H1 (cell line): ENCODE measurements around the gene C2orf72. TPM values are rescaled to one million over a fixed set of nuclear protein-coding genes. Genes with fewer than 3 reads are reported as not detected.

Source experiments
- BCL11A ChIP-seq, 2 experiments: IDR thresholded peaks; one replicate each; pipeline ENCODE4 v1.6.1; 2011; ENCODE audit warnings: low read depth in 2 of 2, low read length in 2 of 2, mild to moderate bottlenecking in 2 of 2
- BRCA1 ChIP-seq: IDR thresholded peaks from 2 replicates; pipeline ENCODE4 v1.6.1; 2012; ENCODE audit warnings: low read depth, low read length, improper control_type of control experiment
- CBX8 ChIP-seq: fragments of 300-800, 300-1000 bp; sonication (generic); IDR thresholded peaks from 2 replicates; pipeline ENCODE4 v1.7.1; 2016; ENCODE audit warnings: low read depth, low read length, borderline replicate concordance
- CHD7 ChIP-seq: fragments of 300-600 bp; sonication (generic); IDR thresholded peaks from 2 replicates; pipeline ENCODE4 v1.7.1; 2012; ENCODE audit warnings: low read length, moderate library complexity, mild to moderate bottlenecking, inconsistent platforms; ENCODE audit not compliant: insufficient replicate concordance
- RBBP5 ChIP-seq: IDR thresholded peaks from 2 replicates; pipeline ENCODE4 v1.7.1; 2012; ENCODE audit warnings: low read depth, mild to moderate bottlenecking, inconsistent platforms, low read length, moderate library complexity, borderline replicate concordance
- RNF2 ChIP-seq: fragments of 200-900, 300-1000 bp; sonication (generic); IDR thresholded peaks from 2 replicates; pipeline ENCODE4 v1.7.1; 2016; ENCODE audit warnings: borderline replicate concordance, low read depth, mild to moderate bottlenecking, antibody characterized with exemption, low read length; ENCODE audit not compliant: poor library complexity, severe bottlenecking; ENCODE audit errors: missing control alignments
- TBP ChIP-seq: IDR thresholded peaks from 2 replicates; pipeline ENCODE4 v1.6.1; 2011; ENCODE audit warnings: low read depth, low read length, improper control_type of control experiment
- polyA plus RNA-seq, 7 experiments: library from polyadenylated mRNA; depleted of rRNA in 3 of 7; stranded (reverse) in 5 of 7; unstranded in 2 of 7; fragments of >200 nt in 5 of 7; fragments of 200-250 nt in 2 of 7; gene quantifications; 1 replicate in 5 of 7; 2 replicates in 1 of 7; 4 replicates in 1 of 7; pipeline versions ENCODE4 v1.2.1 to v1.2.3, GENCODE V29; 2011 to 2013; ENCODE audit warnings: missing spikeins in 2 of 7, mixed read lengths in 2 of 7
- total RNA-seq: library from RNA; stranded (reverse); fragmentation: NEBNext Ultra II Directional; extraction: Animal tissue kit (Norgen Biotek cat#: 25700); gene quantifications from 2 replicates; pipeline ENCODE4 v1.2.1, GENCODE V29; 2021

Gene C2orf72
- total and polyA plus RNA-seq, 2 of the 8 experiments (the other 6 are each of a cell fraction or from before 2014, with no cell fraction given), result 1.1 to 1.7 TPM

GRCh38 chr2:231001921-231002320 lies 35.4 kb upstream of the C2orf72 start (continued):
- TF ChIP-seq CHD7, result no peak
- no peak for TF ChIP-seq CBX8
- no peak for TF ChIP-seq RBBP5
- TF ChIP-seq RNF2, result no peak
- TF ChIP-seq BRCA1, result no peak
- TF ChIP-seq BCL11A (IDR thresholded peaks at IDR 0.05; ENCODE audit: low read depth in 2 of 2, low read length in 2 of 2), result no peak
- TF ChIP-seq TBP, result no peak
- TF ChIP-seq, all 59 proteins: peak for 0
